RCC 7860 (cell line): ENCODE data around the gene KNDC1.

ENCODE experiments used
- DNase-seq: peaks from one replicate; pipeline ENCODE4 v3.0.0-alpha.2; 2015; ENCODE audit warnings: low spot score
- FAIRE-seq: peaks from 2 replicates; lab custom pipeline; 2012; peaks lifted over from hg19 to GRCh38; lab: Jason Lieb, UNC

Gene KNDC1

DNA sequence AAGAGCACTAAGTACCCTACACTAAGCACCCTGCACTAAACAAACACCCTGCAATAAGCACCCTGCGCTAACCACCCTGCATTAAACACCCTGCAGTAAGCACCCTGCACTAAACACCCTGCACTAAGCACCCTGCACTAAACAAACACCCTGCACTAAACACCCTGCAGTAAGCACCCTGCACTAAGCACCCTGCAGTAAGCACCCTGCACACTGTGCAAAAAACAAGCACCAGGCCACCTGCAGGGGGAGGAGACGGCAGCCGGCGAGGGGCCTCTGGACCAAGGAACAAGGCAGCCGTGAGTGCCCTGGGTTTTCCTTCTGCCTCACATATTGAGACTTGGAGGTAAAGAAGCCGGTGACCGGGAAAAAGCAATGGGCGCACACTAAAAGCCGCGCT lies 30.2 kb downstream of the KNDC1 start:
- FAIRE-seq, result no peak
- no peak for DNase-seq

DNA sequence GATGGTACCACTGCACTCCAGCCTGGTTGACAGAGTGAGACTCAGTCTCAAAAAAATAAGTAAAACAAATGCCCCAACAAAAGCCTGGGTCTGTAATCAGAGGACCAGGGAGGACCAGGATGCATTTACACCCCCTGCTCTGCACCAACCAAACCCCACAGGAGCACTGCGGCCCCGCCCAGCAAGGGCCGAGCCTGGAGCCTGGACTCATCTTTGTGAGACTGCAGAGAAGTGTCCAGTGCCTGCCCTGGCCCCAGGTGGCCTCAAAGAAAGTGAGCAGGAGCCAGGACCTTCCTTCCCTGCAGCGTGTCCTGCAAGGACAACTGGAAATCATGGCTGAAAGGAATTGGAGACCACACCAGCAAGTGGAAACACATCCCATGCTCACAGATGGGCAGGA lies 31.6 kb downstream of the KNDC1 start:
- no peak for FAIRE-seq
- no peak for DNase-seq

GRCh38 chr10:133194151-133194550 lies 34.1 kb downstream of the KNDC1 start:
- no peak for DNase-seq
- FAIRE-seq, result no peak

GRCh38 chr10:133195096-133195495 lies 35.1 kb downstream of the KNDC1 start:
- DNase-seq, result no peak
- no peak for FAIRE-seq

- DNase-seq (no peak), FAIRE-seq (no peak)
Measured at GRCh38 chr10:133195611-133196010, 35.6 kb downstream of the KNDC1 start.

- DNase-seq (no peak), FAIRE-seq (no peak)
Measured at GRCh38 chr10:133196221-133196915, 36.3 kb downstream of the KNDC1 start.

- no peak for DNase-seq
- FAIRE-seq, result no peak
Measured at GRCh38 chr10:133196936-133197758, 37.1 kb downstream of the KNDC1 start.

- no peak for DNase-seq
- no peak for FAIRE-seq
Measured at GRCh38 chr10:133197786-133198185, 37.8 kb downstream of the KNDC1 start.

DNA sequence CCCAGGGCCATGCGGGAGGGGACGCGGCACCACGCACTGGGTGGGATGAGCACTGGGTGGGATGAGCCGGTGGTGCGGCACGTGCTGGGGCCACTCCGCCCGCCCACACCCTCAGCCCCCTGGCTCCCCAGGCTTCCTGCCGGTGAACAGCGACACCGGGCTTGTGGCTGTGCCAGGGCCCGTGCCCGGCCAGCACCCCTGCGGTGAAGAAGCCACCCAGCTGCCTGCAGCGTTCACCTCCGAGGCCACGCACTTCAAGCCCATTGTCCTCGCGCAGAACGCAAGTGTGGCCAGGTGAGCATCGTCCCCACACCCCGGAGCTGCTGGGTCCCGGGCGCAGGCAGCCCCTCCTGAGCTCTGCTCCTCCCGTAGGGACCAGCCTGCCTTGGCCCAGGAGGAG lies 38.2 kb downstream of the KNDC1 start:
- no peak for DNase-seq
- FAIRE-seq, result no peak

- DNase-seq (no peak), FAIRE-seq (no peak)
Measured at GRCh38 chr10:133198621-133199487, 38.8 kb downstream of the KNDC1 start.

- no peak for FAIRE-seq
- no peak for DNase-seq
Measured at GRCh38 chr10:133199488-133199885, 39.5 kb downstream of the KNDC1 start.

DNA sequence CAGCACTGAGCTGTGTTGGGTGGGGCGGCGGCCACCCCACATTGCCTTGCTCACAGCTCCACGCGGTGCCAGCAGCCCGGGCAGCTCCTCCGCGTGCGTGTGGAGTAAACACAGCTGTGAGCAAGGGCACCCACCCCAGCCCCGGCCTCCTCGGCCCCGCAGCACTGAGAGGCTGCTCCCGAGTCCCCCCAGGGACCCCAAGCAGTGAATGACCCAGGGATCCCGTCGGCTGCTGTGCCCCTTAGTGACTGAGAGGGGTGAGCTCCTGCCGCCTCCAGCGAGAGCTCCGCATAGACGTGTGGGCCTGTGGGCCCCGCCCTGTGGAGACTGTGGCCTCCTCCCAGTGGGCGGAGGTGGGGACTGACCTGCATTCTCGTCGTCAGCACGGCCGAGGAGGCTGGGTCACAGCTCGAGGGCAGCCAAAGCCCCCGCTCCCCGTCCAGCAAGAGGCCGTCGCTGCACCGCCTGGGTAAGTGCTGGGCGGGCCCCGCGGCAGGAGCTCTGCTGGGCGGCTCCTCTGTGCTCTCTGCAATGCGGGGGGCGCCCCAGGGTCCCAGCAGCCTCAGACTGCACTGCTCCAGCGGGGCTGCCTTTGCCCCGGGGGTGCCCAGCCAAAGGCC lies 40.1 kb downstream of the KNDC1 start:
- DNase-seq (no peak), FAIRE-seq (no peak)

DNA sequence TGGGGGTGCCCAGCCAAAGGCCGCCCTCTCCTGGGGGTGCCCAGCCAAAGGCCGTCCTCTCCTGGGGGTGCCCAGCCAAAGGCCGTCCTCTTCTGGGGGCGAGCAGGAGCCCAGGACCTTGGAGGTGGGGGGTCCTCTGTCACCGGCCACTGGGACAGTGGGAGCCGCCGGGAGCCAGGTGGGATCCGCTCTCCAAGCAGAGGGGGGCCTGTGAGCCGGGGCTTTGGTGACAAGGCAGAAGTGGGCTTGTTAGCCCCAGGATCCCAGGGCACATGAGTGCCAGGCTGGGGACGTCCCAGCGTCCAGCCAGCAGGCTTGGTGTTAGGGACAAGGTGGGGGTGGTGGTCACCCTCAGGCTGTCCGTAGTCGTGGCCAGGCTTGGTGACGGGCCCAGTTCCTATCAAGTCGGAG lies 40.6 kb downstream of the KNDC1 start:
- FAIRE-seq (no peak), DNase-seq (no peak)

DNA sequence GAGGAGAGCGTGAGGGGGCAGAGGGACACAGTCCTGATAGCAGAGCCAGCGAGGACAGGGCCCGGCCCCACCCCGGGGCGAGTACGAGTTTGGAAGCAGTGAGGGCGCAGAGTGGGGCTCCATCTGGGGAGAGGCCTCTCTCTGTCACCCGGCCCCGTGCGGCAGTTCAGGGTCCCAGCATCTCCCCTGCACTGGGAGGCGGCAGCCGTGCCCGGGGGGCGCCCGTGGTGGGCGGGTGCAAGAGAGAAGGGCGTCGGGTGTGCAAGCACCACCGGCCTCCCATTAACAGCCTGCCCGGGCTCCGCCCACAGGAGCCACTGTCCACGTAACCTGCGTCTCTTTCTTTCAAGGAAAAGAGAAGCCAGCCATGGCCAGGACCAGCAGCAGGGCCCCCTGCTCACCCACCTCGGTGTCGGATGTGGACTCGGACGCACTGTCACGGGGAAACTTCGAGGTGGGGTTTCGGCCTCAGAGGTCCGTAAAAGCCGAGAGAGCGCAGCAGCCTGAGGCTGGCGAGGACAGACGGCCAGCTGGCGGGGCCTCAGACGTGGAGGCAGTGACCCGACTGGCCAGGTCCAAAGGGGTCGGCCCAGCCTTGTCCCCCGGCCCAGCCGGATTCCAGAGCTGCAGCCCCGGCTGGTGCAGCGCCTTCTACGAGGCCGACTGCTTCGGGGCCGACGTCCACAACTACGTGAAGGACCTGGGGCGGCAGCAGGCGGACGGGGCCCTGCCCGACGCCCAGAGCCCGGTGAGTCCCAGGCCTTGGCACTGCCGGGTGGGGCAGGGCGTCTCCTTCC lies 41.3 kb downstream of the KNDC1 start:
- no peak for FAIRE-seq
- no peak for DNase-seq

- DNase-seq (no peak), FAIRE-seq (no peak)
Measured at GRCh38 chr10:133201948-133202725, 42.1 kb downstream of the KNDC1 start.

GRCh38 chr10:133202778-133203651 lies 43.0 kb downstream of the KNDC1 start:
- no peak for FAIRE-seq

GRCh38 chr10:133203652-133204195 lies 43.7 kb downstream of the KNDC1 start:
- DNase-seq (no peak), FAIRE-seq (no peak)

More at GRCh38 chr10:133202778-133203651, 43.0 kb downstream of the KNDC1 start:
- no peak for DNase-seq
